GM12873 (cell line): ENCODE results near the gene CADM1.

ENCODE experiments used
- TF ChIP-seq, protein P1 (sequence below): IDR thresholded peaks from 2 replicates; pipeline ENCODE4 v1.5.1; 2012; ENCODE audit warnings: low read depth, mild to moderate bottlenecking, moderate library complexity, low read length, control low read depth; ENCODE audit not compliant: insufficient read depth; ENCODE audit errors: missing control alignments

CADM1 gene

DNA sequence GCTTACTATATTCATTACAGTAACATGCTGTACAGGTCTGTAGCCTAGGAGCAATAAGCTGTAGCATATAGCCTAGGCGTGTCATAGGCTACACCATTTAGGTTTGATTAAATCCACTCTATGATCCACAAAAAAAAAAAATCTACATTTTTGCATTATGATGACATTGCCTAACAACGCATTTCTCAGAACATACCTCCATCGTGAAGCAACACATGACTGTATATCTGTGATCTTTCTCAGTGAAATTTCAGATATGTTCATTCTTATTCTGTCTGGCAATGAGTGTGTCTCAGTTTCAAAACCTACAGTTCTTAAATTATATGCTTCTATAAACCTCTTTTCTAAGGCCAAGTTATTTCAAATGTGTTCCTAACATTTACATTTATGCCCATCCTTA, 140.3 kb downstream of the CADM1 start:
- TF ChIP-seq, protein P1, sequence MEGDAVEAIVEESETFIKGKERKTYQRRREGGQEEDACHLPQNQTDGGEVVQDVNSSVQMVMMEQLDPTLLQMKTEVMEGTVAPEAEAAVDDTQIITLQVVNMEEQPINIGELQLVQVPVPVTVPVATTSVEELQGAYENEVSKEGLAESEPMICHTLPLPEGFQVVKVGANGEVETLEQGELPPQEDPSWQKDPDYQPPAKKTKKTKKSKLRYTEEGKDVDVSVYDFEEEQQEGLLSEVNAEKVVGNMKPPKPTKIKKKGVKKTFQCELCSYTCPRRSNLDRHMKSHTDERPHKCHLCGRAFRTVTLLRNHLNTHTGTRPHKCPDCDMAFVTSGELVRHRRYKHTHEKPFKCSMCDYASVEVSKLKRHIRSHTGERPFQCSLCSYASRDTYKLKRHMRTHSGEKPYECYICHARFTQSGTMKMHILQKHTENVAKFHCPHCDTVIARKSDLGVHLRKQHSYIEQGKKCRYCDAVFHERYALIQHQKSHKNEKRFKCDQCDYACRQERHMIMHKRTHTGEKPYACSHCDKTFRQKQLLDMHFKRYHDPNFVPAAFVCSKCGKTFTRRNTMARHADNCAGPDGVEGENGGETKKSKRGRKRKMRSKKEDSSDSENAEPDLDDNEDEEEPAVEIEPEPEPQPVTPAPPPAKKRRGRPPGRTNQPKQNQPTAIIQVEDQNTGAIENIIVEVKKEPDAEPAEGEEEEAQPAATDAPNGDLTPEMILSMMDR = no peak

DNA sequence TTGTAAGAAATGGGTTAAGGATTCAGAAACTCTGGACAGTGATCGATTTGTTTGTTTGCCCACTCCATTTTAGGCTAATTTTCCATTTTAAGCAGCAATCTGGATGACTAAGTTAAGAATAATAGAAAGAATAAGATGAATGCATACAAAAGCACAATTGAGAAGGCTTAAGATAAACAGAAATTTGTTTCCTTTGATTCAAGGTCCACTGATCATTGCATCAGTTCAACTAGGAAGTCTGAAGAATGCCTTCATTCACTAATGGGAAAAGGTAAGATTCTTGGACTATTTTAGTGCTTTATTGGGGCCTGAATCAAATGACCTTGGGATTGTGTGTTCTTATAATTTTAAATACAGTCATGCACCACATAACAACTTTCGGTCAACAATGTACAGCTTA, 140.8 kb downstream of the CADM1 start:
- TF ChIP-seq, protein P1 = no peak

DNA sequence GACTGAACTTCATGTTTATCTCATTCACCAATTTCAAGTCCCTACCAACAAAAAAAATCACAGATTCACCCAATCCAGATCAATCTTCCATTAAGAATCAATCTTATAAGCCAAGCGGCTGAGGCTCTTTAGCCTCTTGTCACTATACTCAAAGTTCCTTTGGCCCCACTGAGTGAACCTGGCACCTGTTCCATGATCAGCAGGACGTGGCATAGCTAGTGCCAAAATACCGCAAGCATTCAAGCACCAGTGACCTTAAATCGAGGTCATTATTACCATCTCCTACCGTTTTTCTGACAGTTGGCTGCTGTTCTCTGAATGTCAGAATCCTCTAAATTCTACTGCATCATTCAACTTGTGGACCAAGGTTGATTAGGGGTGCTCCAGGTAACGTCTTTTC, 141.2 kb downstream of the CADM1 start:
- TF ChIP-seq, protein P1 = no peak

DNA sequence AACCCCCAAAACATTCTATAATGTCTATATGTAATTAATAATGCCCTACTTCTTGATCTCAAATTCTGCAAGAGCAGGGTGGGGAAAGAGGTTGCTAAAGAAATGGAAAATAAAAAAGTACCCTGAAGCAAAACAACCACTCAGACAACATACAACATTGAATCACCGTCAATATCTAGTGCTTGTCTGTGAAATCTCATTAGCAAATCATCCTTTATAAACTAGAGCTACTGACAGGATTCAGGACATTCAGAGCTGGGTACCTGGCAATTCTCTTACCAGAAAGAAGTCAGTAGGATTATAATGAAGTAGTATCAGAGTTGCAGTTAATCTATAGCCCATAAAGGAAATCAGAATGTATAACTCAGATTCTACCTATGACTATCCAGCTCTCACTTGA, 143.2 kb downstream of the CADM1 start:
- TF ChIP-seq, protein P1 = no peak

DNA sequence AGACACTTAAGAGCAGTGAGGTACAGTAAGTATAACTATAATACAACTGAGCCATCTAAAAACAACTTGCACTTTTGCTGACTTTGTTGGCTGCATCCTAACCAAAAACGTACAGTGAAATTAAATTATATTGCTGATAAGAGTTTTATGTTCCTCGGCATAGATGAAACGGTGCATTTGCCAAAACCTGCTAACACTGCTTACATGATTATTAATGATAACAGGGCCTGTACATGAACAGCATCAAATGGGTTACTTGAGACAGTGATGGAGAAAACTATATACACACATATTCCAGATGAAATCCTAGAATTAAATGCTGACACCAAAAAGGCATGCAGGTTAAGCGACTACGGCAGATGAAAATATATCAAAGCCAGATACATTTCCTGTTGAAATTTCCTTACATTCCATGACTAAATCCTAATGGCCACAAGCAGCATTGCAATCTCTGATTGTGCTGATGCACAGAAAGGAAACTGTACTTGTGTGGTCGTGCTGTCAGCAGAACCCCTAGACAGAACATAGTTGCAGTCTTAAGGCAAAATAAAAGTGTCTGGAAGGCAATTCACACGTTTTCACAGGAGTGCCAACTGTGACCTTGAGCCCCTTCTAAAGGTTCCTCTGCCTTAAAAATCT, 143.9 kb downstream of the CADM1 start:
- TF ChIP-seq, protein P1 = no peak

- TF ChIP-seq, protein P1 = no peak
Measured at GRCh38 chr11:115357066-115357465, 147.1 kb downstream of the CADM1 start.

GRCh38 chr11:115352805-115353485, 151.3 kb downstream of the CADM1 start:
- TF ChIP-seq, protein P1 = no peak
